Measurements from ENCODE around the gene IFI44L.

GRCh38 chr1:78630600-78630999 lies 10.4 kb downstream of the IFI44L start:
- TF ChIP-seq SP1 (IDR thresholded peaks at IDR 0.05) = no peak
- no peak for TF ChIP-seq CTCF (IDR thresholded peaks at IDR 0.05; ENCODE audit: low read depth, low read length, missing input control)
- no peak for TF ChIP-seq RAD21 (IDR thresholded peaks at IDR 0.05)
- no peak for TF ChIP-seq REST (IDR thresholded peaks at IDR 0.05)
- TF ChIP-seq GABPA (IDR thresholded peaks at IDR 0.05 in 1 of 2, conservative IDR thresholded peaks at IDR 0.05 in 1 of 2) = no peak
- no peak for TF ChIP-seq YY1 (IDR thresholded peaks at IDR 0.05)
